ENCODE measurements around the gene SEMA3G.

The SEMA3G gene

GRCh38 chr3:52468336-52468735 lies 23.4 kb upstream of the SEMA3G start:
- Histone ChIP-seq H3K79me2 (ENCODE audit: insufficient read depth, low read length) (peaks cover 59% of the 10 kb centered on the region), H3K4me2 (ENCODE audit: insufficient read depth, low read length) (no peak overlapping the region), H3K36me3 (ENCODE audit: insufficient read depth, low read length) (peaks cover 75% of the 10 kb centered on the region), H3K9ac (ENCODE audit: low read depth, low read length) (no peak overlapping the region), H3K27ac (ENCODE audit: low read length) (no peak overlapping the region), H3K4me3 (ENCODE audit: low read depth in 1 of 2, low read length in 2 of 2) (no peak overlapping the region), H2AFZ (ENCODE audit: low read depth, low read length) (no peak overlapping the region), H3K9me3 (ENCODE audit: insufficient read depth, low read length, severe bottlenecking) (no peaks in the 10 kb centered on the region), H4K20me1 (ENCODE audit: insufficient read depth, low read length) (peaks cover 59% of the 10 kb centered on the region), H3K4me1 (ENCODE audit: insufficient read depth, low read length) (no peaks in the 10 kb centered on the region), H3K27me3 (ENCODE audit: insufficient read depth, low read length, poor library complexity) (no peaks in the 10 kb centered on the region)
- DNase-seq (no peak), ATAC-seq (ENCODE audit: insufficient read depth, low read depth) (no peak; the same call in 2 of the 3 replicates)
- TF ChIP-seq EZH2 (IDR thresholded peaks at IDR 0.05; ENCODE audit: borderline replicate concordance, low read depth, low read length, severe bottlenecking), result no peak
- TF ChIP-seq CTCF (IDR thresholded peaks at IDR 0.05; ENCODE audit: borderline replicate concordance, extremely low read depth, low read length, poor library complexity, severe bottlenecking), result no peak

- Histone ChIP-seq H3K27me3 (ENCODE audit: insufficient read depth, low read length, poor library complexity) (no peaks in the 10 kb centered on the region), H3K27ac (ENCODE audit: low read length) (no peak overlapping the region), H3K4me3 (ENCODE audit: low read depth in 1 of 2, low read length in 2 of 2) (no peak overlapping the region), H3K4me1 (ENCODE audit: insufficient read depth, low read length) (no peaks in the 10 kb centered on the region; the same call in 1 of the 2 replicates), H3K36me3 (ENCODE audit: insufficient read depth, low read length) (peaks cover 82% of the 10 kb centered on the region), H3K79me2 (ENCODE audit: insufficient read depth, low read length) (peaks cover 84% of the 10 kb centered on the region), H3K9me3 (ENCODE audit: insufficient read depth, low read length, severe bottlenecking) (no peaks in the 10 kb centered on the region), H3K9ac (ENCODE audit: low read depth, low read length) (no peak overlapping the region), H2AFZ (ENCODE audit: low read depth, low read length) (no peak overlapping the region), H3K4me2 (ENCODE audit: insufficient read depth, low read length) (no peak overlapping the region), H4K20me1 (ENCODE audit: insufficient read depth, low read length) (peaks cover 27% of the 10 kb centered on the region)
- no peak for TF ChIP-seq EZH2 (IDR thresholded peaks at IDR 0.05; ENCODE audit: borderline replicate concordance, low read depth, low read length, severe bottlenecking)
- TF ChIP-seq CTCF (IDR thresholded peaks at IDR 0.05; ENCODE audit: borderline replicate concordance, extremely low read depth, low read length, poor library complexity, severe bottlenecking), result no peak
- ATAC-seq (ENCODE audit: insufficient read depth, low read depth), result no peak
- DNase-seq, result no peak
These were observed 18.5 kb upstream of the SEMA3G start for GRCh38 chr3:52463416-52463815.

- Histone ChIP-seq H3K79me2 (ENCODE audit: insufficient read depth, low read length) (peaks cover 87% of the 10 kb centered on the region), H3K27ac (ENCODE audit: low read length) (no peak overlapping the region), H3K9ac (ENCODE audit: low read depth, low read length) (no peak overlapping the region), H3K9me3 (ENCODE audit: insufficient read depth, low read length, severe bottlenecking) (no peaks in the 10 kb centered on the region), H4K20me1 (ENCODE audit: insufficient read depth, low read length) (peaks cover 21% of the 10 kb centered on the region), H3K4me3 (ENCODE audit: low read depth in 1 of 2, low read length in 2 of 2) (no peak overlapping the region), H3K4me2 (ENCODE audit: insufficient read depth, low read length) (no peak overlapping the region), H3K4me1 (ENCODE audit: insufficient read depth, low read length) (peaks cover 9% of the 10 kb centered on the region), H3K36me3 (ENCODE audit: insufficient read depth, low read length) (peaks cover 84% of the 10 kb centered on the region), H3K27me3 (ENCODE audit: insufficient read depth, low read length, poor library complexity) (no peaks in the 10 kb centered on the region), H2AFZ (ENCODE audit: low read depth, low read length) (no peak overlapping the region)
- no peak for TF ChIP-seq EZH2 (IDR thresholded peaks at IDR 0.05; ENCODE audit: borderline replicate concordance, low read depth, low read length, severe bottlenecking)
- TF ChIP-seq CTCF (IDR thresholded peaks at IDR 0.05; ENCODE audit: borderline replicate concordance, extremely low read depth, low read length, poor library complexity, severe bottlenecking), result no peak
- ATAC-seq (ENCODE audit: insufficient read depth, low read depth) (no peak), DNase-seq (no peak)
These were observed 17.0 kb upstream of the SEMA3G start for GRCh38 chr3:52461874-52462273.
